GM04504 (cell line): ENCODE measurements around the gene TREML4.

Source experiments
- DNase-seq: peaks from one replicate; pipeline ENCODE4 v3.0.0-alpha.2; 2012; ENCODE audit warnings: low read depth

Gene TREML4

GRCh38 chr6:41286544-41287346 is 58.6 kb downstream of the TREML4 start, which contains the start of gene TREM1:
Gene TREM1 (minus strand): TSS chr6:41286682. CDS start chr6:41286655, 27 bp downstream.
- DNase-seq: peak; percentile 37

- DNase-seq: no peak
These were observed 60.0 kb downstream of the TREML4 start for GRCh38 chr6:41288030-41288753.
